Stimulated activated naive CD8-positive, alpha-beta T cell treated with anti-CD3 and anti-CD28 coated beads, Interleukin-15, Interleukin-2, amounts not matched to agents 100 U/mL and 50 U/mL, for 24 hours (primary cell): Measurements from ENCODE around the gene VAPA.

Source experiments
- ATAC-seq: fragments of 150-1000 bp; cut with Tn5 transposase; one replicate; pipeline ENCODE4 v1.10.0; 2021
- DNase-seq: peaks from one replicate; pipeline ENCODE4 v3.0.0; 2021

Gene VAPA

GRCh38 chr18:9941103-9941502 lies 27.3 kb downstream of the VAPA start:
- ATAC-seq (no peak), DNase-seq (no peak)

GRCh38 chr18:9941660-9942059 lies 27.8 kb downstream of the VAPA start:
- DNase-seq (no peak), ATAC-seq (no peak)

- DNase-seq (no peak), ATAC-seq (no peak)
Observed at GRCh38 chr18:9943311-9943710, 29.5 kb downstream of the VAPA start.

- no peak for ATAC-seq
Observed at GRCh38 chr18:9944805-9945204, 31.0 kb downstream of the VAPA start.

DNA sequence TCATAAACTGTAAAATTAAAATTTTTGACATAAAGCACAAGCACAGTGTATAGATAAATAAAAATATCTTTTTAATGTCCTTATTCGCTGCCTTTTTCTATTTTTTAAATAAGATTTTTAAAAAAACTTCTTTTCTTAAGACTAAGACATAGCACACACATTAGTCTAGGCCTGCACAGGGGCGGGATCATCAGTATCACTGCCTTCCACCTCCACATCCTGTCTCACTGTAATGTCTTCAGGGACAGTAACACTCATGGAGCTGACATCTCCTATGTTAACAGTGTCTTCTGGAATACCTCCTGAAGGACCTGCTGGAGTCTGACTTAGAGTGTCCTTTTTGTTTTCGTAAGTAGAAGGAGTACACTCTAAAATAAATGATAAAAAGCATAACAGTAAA lies 33.0 kb downstream of the VAPA start:
- DNase-seq (no peak), ATAC-seq (no peak)

More at GRCh38 chr18:9944805-9945204, 31.0 kb downstream of the VAPA start:
- no peak for DNase-seq

DNA sequence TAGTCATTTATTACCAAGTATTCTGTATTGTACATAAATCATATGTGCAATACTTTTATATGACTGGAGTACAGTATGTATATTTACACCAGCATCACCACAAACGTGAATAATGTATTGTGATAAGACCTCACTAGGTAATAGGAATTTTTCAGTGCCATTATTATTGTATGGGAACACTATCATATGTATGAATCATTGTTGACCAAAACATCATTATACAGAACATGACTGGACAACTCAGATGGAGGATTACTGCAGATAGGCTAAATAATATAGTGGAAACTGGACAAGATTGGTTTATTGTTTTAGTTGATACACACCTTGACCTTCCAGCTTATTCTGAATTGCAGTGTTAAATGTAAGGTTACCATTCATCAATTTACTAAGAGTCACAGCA lies 33.4 kb downstream of the VAPA start:
- ATAC-seq (no peak), DNase-seq (no peak)

GRCh38 chr18:9949315-9949714 lies 35.5 kb downstream of the VAPA start:
- DNase-seq, result no peak
- ATAC-seq, result no peak

GRCh38 chr18:9949861-9950260 lies 36.0 kb downstream of the VAPA start:
- no peak for DNase-seq

GRCh38 chr18:9950289-9951016 lies 36.6 kb downstream of the VAPA start:
- ATAC-seq (no peak), DNase-seq (no peak)

More at GRCh38 chr18:9949861-9950260, 36.0 kb downstream of the VAPA start:
- ATAC-seq, result no peak

- DNase-seq (no peak), ATAC-seq (peak; percentile 55)
Observed at GRCh38 chr18:9951022-9951859, 37.4 kb downstream of the VAPA start.

DNA sequence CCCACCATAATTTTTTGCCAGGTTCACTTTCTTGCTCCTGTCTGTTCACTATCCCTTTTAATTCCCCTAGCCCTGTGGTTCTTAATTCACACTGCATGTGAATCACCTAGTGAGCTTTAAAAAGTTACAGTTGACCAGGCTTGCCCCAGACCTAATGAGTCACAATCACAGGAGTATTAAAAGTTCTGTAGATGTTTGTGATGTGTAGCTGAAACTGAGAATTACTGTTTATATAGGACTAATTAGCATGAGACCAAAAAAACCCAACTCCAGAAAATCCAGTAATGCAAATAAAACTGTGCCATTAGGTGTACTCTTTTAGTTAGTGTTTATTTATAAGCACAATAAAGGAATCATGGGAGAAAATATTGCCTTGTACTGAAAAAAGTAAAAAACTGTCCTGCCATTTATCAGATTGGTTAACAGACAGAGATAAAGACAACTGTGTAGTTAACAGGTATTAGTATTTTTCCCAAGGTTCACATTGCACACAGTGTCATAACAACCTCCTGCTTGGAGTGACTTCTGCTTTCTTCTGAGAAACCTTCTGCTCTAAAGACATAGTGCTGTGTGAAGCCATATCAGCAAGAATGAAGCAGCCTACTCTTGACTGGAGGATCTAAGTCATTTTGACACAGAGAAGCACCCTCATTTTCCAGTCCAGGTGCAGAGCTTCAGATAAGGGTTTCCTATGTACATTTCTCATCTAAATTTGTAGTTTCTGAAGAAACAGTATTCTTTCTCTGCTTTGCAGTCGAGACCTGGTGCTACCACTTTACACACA lies 39.0 kb downstream of the VAPA start:
- DNase-seq (no peak), ATAC-seq (no peak)

GRCh38 chr18:9958861-9959399 lies 45.1 kb downstream of the VAPA start:
- DNase-seq (no peak), ATAC-seq (no peak)

- DNase-seq, result no peak
- ATAC-seq, result no peak
Observed at GRCh38 chr18:9959564-9959963, 45.7 kb downstream of the VAPA start.

DNA sequence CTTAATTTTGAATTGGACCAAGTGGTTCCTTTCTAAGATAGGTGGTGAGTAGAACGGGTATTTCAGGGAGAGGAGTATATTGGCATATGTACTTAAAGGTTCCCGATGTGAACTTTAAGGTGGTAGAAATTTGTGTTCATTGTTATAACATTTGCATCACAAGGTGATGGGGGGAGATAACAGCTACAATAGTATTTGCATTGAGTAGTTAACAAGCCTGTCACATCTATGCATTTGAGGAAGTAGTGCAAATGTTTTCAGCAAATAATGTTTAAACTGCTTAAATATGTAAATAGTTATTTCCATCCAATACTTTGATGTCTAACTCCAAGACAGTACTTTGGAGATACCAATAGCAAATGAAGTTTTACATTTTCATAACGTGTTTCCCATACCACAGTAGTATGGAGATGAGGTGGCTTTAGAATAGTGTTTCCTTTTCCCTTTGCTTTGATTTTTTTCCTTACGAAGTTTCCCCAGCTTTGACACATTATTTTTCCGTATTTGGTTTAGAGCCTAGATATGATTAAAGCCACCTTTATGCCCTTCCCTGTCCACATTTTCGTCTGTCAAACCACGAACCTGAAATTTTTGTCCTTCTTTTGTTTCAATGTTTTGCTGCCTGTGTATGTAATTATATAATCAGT lies 46.6 kb downstream of the VAPA start:
- ATAC-seq (no peak), DNase-seq (no peak)

- DNase-seq (no peak), ATAC-seq (no peak)
Observed at GRCh38 chr18:9961041-9961440, 47.2 kb downstream of the VAPA start.

GRCh38 chr18:9965711-9966624 lies 52.2 kb downstream of the VAPA start:
- no peak for ATAC-seq
- DNase-seq, result no peak

GRCh38 chr18:9968081-9968848 lies 54.4 kb downstream of the VAPA start:
- DNase-seq (no peak), ATAC-seq (no peak)

DNA sequence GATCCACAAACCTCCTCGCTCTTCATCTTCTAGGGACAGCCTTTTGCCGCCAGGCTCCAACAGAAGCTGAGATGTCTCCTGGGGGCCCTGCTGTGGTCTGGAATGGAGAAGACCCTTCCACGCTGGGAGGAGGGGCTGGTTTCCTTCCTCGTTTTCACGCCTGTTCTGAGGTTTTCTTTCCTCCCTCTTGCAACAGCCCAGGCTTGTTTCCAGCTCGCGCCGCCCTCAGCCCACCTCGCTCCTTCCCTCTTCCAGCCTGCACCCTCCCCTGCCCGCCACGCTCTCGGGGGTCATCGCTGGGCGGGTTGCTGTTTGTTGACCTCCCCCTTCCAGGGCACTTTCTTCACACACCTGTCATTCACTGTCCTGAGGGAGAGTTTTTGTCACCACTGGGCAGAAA lies 55.4 kb downstream of the VAPA start:
- DNase-seq (no peak), ATAC-seq (no peak)

DNA sequence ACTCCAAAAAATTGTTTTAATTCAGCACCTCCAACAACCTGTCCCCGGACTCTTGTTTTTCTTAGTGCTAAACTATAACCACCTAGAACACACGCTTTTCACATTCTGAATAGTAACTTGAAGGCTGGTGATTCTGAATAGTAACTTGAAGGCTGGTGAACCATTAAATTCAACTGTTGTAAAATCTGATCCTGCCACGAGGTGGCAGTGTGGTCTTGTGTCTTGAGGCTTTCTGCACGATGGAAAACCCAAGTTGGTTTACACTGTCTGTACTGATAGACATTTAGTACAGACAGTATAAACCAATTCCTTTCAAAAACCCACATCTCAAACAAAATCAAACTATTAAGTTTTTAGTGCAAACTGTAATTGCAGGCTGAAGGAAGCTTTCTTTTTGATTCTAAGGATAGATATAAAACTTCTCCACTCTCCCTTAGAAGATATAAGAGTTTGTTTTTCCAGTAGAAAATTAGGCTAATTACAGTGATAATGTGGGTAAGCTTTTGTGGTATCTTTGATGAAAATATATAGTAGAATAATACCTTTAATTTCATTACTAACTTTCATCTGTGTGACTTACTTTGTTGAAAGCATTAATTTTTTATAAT lies 57.6 kb downstream of the VAPA start:
- ATAC-seq, result peak; percentile 64
- peak; percentile 71 for DNase-seq

- ATAC-seq, result no peak
Observed at GRCh38 chr18:9973470-9973869, 59.7 kb downstream of the VAPA start.

More at GRCh38 chr18:9973470-9973869, 59.7 kb downstream of the VAPA start:
- DNase-seq, result no peak
